AG09309 (cell line): ENCODE measurements around the gene SMOC2.
"Not testable (repeated sequence)": the region's sequence is repeated elsewhere in the genome, so short reads cannot be mapped to it uniquely, and the experiment has no call there.

Experiments
- DNase-seq: peaks from one replicate; pipeline ENCODE4 v3.0.0-alpha.2; 2010; ENCODE audit warnings: low read depth
- H3K4me3 ChIP-seq: 2 replicates; pipeline ENCODE4 v1.5.1; 2011; ENCODE audit warnings: mild to moderate bottlenecking, low read depth, low read length, moderate library complexity; ENCODE audit not compliant: control insufficient read depth
- TF ChIP-seq, protein P1 (sequence below): IDR thresholded peaks from 2 replicates; pipeline ENCODE4 v1.5.1; 2011; ENCODE audit warnings: mild to moderate bottlenecking, low read depth, low read length, inconsistent platforms; ENCODE audit not compliant: insufficient read depth, control insufficient read depth; ENCODE audit errors: missing control alignments

SMOC2 gene

DNA sequence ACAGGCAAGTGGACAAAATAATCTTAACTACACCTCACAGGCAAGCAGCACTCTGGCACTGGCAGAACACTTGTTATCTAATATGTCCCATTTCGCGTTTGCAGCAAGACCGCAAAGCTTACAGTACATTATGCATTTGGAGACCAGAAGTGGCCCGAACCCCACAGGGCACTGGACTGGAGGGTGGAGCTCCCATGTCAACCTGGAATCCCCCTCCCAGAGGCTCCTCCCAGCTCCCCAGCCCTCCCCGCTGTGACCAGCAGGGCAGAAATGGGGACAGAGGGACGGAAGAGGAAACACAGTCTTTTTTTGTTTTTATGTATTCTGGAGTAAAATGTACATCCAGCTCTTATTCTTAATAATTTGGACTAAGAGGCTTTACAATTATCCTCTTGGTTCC, 263.7 kb downstream of the SMOC2 start:
- TF ChIP-seq, protein P1, sequence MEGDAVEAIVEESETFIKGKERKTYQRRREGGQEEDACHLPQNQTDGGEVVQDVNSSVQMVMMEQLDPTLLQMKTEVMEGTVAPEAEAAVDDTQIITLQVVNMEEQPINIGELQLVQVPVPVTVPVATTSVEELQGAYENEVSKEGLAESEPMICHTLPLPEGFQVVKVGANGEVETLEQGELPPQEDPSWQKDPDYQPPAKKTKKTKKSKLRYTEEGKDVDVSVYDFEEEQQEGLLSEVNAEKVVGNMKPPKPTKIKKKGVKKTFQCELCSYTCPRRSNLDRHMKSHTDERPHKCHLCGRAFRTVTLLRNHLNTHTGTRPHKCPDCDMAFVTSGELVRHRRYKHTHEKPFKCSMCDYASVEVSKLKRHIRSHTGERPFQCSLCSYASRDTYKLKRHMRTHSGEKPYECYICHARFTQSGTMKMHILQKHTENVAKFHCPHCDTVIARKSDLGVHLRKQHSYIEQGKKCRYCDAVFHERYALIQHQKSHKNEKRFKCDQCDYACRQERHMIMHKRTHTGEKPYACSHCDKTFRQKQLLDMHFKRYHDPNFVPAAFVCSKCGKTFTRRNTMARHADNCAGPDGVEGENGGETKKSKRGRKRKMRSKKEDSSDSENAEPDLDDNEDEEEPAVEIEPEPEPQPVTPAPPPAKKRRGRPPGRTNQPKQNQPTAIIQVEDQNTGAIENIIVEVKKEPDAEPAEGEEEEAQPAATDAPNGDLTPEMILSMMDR: no peak
- DNase-seq: no peak
- H3K4me3 ChIP-seq: no peak overlapping the region

DNA sequence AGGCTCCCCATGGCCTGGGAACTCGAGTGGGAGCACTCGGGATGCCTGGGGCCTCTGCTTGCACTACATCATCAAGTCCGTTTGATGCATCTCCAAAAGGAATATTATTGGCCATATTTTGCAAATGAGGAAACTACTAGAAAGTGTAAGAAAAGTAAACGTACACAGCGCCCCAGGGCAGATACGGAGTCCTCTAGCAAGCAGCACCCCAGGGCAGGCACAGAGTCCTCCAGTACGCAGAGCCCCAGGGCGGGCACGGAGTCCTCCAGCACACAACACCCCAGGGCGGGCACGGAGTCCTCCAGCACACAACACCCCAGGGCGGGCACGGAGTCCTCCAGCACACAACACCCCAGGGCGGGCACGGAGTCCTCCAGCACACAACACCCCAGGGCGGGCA, 264.3 kb downstream of the SMOC2 start:
- not testable (repeated sequence) for DNase-seq, H3K4me3 ChIP-seq

DNA sequence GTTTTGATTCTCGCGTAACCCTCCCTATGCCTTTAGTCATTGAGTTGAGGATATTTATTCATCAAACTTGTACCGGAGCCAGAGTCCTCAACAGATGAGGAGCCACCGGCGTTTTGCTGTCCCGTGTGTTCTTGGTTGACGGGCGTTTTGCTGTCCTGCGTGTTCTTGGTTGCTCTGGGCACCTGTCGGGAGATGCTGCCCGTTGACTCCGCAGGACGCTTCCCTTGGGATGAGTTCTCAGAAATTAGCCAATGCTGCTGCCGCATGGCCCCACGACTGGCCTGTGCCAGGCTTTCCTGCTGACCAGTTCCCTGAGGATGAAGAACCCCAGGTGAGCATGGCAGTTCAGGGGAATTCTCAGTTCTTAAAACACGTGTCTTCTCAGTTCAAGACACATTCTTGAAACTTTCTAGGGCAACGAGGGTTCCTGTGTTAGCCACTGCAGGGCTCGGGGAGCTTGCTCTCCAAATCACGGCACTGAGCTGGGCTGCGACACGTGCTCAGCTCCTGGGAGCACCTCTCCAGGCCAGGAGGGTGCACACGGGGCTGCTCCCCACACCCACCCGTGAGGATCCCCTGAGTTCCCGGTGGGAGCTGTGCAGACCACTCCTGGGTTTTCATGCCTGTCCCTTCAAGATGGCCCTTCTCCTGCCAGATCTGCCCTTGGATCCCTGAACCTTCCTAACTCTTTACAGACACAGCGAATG, 265.6 kb downstream of the SMOC2 start:
- no peak overlapping the region for H3K4me3 ChIP-seq
- no peak for DNase-seq
- TF ChIP-seq, protein P1: no peak

DNA sequence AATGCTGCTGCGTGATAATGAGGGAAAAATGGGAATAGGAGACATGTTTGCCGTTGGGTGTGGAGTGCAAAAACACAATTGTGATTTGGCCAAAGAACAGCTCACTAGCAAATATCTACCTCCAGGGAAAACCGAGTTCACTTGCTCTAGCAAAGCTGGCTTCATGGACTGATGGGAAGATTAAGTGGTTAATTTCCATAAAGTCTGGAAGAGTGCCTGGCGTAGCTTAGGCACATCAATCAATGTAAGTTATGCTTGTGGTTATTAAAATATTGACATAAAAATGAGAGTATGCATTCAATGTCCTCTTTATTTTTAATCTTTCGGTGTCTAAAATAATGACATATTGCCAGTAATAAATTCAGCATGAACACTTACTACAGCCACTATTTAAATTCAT, 267.5 kb downstream of the SMOC2 start:
- no peak for DNase-seq
- no peak overlapping the region for H3K4me3 ChIP-seq
- TF ChIP-seq, protein P1: no peak

DNA sequence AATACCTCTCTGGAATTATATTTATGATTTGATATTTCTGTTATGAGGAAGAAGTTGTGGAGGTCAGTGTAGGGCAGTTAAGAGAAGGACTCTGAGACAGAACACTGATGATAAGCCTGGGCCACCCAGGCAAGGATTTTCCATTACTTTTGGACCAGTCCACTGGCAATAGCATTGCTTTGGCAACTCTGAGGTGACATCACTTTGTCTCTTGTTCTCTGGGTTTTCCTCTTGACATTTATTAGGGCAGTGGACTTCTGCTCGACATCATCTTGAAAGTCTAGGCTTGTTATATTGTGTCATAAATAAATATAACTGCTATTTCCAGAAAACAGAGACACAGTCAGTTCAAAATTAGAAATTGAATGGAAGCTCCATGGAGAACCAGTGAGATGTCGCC, 268.0 kb downstream of the SMOC2 start:
- no peak overlapping the region for H3K4me3 ChIP-seq
- no peak for DNase-seq
- TF ChIP-seq, protein P1: no peak

DNA sequence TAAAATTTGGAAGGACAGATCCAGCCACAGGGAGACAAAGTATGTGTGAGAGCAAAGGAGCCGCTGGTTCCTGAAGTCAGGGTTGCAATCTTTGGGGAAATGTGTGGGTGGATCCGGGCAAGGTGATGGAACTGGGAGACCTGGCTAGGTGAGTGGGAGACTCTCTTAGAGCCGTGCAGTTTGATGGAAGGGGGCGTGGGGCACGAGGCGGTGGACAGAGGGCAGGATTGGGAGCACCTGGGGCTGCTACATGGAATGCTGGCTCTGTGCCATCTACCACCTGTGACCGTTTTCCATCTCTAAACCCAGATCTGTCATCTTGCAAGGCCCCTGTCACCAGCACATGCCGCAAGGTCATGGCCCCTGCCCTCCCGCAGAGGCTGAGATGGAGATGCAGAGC, 268.4 kb downstream of the SMOC2 start:
- no peak overlapping the region for H3K4me3 ChIP-seq
- TF ChIP-seq, protein P1: no peak
- DNase-seq: no peak

DNA sequence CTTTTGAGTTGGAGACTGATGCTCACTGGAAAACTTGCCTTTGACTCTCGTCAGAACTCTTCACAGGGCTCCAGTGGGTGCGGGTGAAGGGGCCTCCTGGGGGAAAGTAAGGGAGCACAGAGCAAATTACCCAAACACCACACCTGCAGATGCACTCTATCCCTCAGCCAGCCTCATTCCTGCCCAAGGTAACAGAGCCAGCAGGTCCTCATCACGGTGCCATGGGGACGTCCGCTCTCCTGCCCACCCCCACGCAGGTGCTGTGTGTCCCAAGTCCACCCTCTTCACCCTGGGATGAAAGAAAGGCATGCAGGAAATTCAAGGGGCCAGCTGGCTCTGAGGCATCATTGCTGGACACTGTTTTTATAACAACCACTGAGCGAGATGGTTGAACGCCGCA, 269.0 kb downstream of the SMOC2 start:
- no peak for DNase-seq
- H3K4me3 ChIP-seq: no peak overlapping the region
- TF ChIP-seq, protein P1: no peak
